Gastrocnemius medialis (tissue), 4 donors: Measurements from ENCODE around the gene CENPB.
A peak's percentile ranks its signal among the peaks of the same experiment; 100 is the strongest.

Experiments used
- CTCF ChIP-seq, 5 experiments: fragments of 450-650 bp in 3 of 5; fragments of 200-600 bp in 2 of 5; sonication (generic) in 2 of 5; IDR thresholded peaks in 4 of 5; conservative IDR thresholded peaks in 1 of 5; 1 replicate in 4 of 5; 2 replicates in 1 of 5; pipeline ENCODE4 v1.5.1; 2016 to 2019; ENCODE audit warnings: antibody characterized with exemption in 5 of 5, mild to moderate bottlenecking in 3 of 5, moderate library complexity in 3 of 5
- POLR2A ChIP-seq, 2 donors: fragments of 450-650 bp; IDR thresholded peaks; one replicate each; pipeline ENCODE4 v1.6.1; 2017; ENCODE audit warnings: antibody characterized with exemption in 2 of 2, mild to moderate bottlenecking in 2 of 2, moderate library complexity in 2 of 2

GRCh38 chr20:3795511-3796468 is 9.2 kb upstream of the CENPB start, which contains the start of gene CDC25B:
- TF ChIP-seq CTCF (IDR thresholded peaks at IDR 0.05 in 4 of 5, conservative IDR thresholded peaks at IDR 0.05 in 1 of 5) (peak; percentile 58 to 83 (median 74)), POLR2A (IDR thresholded peaks at IDR 0.05) (peak; percentile 55)
